GM12872 (cell line): ENCODE results near the gene WIPF3.

ENCODE experiments used
- CTCF ChIP-seq: IDR thresholded peaks from 3 replicates; pipeline ENCODE4 v1.5.1; 2011; ENCODE audit warnings: low read depth, mild to moderate bottlenecking, low read length, moderate library complexity; ENCODE audit not compliant: insufficient read depth

The WIPF3 gene

DNA sequence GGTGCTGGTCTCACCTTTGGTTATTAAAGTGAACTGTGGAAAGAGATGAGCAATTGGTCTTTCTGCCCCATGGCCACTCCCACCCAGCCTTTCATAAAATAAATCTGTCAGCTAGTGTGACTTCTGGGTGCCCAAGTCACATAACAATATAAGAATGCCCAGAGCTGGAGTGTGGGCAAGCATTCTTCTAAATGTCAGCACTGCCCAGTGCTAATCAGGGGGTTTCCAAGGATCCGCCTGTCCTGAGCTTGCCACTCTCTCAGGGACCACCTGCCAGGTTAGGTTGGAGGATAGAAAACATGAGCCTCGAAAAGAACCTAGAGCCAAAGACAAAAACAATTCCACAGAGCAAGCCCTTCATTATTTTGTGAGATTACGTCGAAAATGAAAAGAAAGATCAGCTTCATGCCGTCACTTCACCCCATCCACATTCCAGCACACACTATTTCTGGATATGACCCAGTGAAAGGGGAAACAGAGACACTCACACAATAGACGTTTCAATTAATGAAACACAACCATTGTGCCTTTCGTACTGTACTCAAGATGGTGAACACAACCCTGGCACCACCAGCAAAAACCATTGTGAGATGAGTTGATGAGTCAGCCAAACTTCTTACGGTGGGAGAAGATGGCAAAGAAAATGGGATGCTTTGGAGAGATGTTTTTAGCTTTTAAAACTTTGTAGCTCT is 152.5 kb downstream of the WIPF3 start:
- TF ChIP-seq CTCF, result no peak

DNA sequence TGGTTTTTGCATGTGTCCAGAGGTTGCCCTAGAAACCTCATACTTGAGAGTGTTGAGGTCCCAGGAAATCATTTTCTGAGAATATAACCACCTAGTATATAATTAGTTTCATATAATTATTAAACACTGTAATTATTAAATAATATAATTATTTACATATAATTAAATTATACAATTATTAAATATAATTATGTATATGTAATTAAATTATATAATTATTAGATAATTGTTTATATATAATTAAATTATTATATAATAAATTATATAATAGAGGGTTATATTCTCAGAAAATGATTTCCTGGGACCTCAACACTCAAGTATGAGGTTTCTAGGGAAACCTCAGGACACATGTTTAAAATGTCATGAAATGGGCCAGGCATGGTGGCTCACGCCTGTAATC is 155.7 kb downstream of the WIPF3 start:
- no peak for TF ChIP-seq CTCF

GRCh38 chr7:29965030-29965429 is 158.7 kb downstream of the WIPF3 start:
- no peak for TF ChIP-seq CTCF
